CD4-positive, CD25-positive, alpha-beta regulatory T cell (primary cell): ENCODE data around the gene DLL1. TPM values are rescaled to one million over a fixed set of nuclear protein-coding genes. Genes with fewer than 3 reads are reported as not detected.

Experiments
- ATAC-seq, 2 donors: fragments of 150-1000 bp; cut with Tn5 transposase; one replicate each; pipeline ENCODE4 v1.10.0; 2021; ENCODE audit warnings: low read depth in 2 of 2, moderate number of reproducible peaks in 2 of 2, moderate library complexity in 1 of 2
- DNase-seq, 3 donors: peaks; one replicate each; pipeline versions ENCODE4 v3.0.0 to v3.0.0-alpha.2; 2012 to 2022; ENCODE audit warnings: mixed read lengths in 1 of 3
- H3K27ac ChIP-seq: one replicate; pipeline ENCODE4 v1.7.0; 2013; ENCODE audit warnings: mild to moderate bottlenecking, low read length; ENCODE audit not compliant: insufficient read depth, poor library complexity, severe bottlenecking
- H3K27me3 ChIP-seq: one replicate; pipeline ENCODE4 v1.7.0; 2013; ENCODE audit warnings: low read length; ENCODE audit not compliant: control insufficient read depth, insufficient read depth
- H3K36me3 ChIP-seq: one replicate; pipeline ENCODE4 v1.7.0; 2013; ENCODE audit warnings: mild to moderate bottlenecking, low read length, moderate library complexity; ENCODE audit not compliant: control insufficient read depth, insufficient read depth
- H3K4me1 ChIP-seq: 2 replicates; pipeline ENCODE4 v1.7.0; 2013; ENCODE audit warnings: mild to moderate bottlenecking, low read length; ENCODE audit not compliant: insufficient read depth, control insufficient read depth, poor library complexity, severe bottlenecking
- H3K4me3 ChIP-seq: one replicate; pipeline ENCODE4 v1.7.0; 2013; ENCODE audit warnings: low read depth, mild to moderate bottlenecking, low read length, moderate library complexity
- H3K9me3 ChIP-seq, 2 experiments: 1 replicate in 1 of 2; 2 replicates in 1 of 2; pipeline ENCODE4 v1.7.0; 2013; ENCODE audit warnings: low read length in 2 of 2, mild to moderate bottlenecking in 1 of 2, moderate library complexity in 1 of 2; ENCODE audit not compliant: control insufficient read depth in 2 of 2
- H3K27ac Mint-ChIP-seq, 3 donors: one replicate each; pipeline ENCODE4 v1.8.0; 2020 to 2022; ENCODE audit warnings: mild to moderate bottlenecking in 3 of 3, mixed read lengths in 3 of 3, moderate library complexity in 2 of 3
- H3K27me3 Mint-ChIP-seq: one replicate; pipeline ENCODE4 v1.8.0; 2022; ENCODE audit warnings: mild to moderate bottlenecking, mixed read lengths
- H3K36me3 Mint-ChIP-seq: one replicate; pipeline ENCODE4 v1.8.0; 2020; ENCODE audit warnings: mixed read lengths
- H3K4me1 Mint-ChIP-seq, 4 donors: one replicate each; pipeline ENCODE4 v1.8.0; 2020 to 2022; ENCODE audit warnings: mixed read lengths in 4 of 4, mild to moderate bottlenecking in 1 of 4
- H3K4me3 Mint-ChIP-seq, 4 donors: one replicate each; pipeline ENCODE4 v1.8.0; 2020 to 2022; ENCODE audit warnings: mild to moderate bottlenecking in 4 of 4, mixed read lengths in 4 of 4, moderate library complexity in 3 of 4
- H3K9me3 Mint-ChIP-seq, 7 donors: one replicate each; pipeline ENCODE4 v1.8.0; 2020 to 2022; ENCODE audit warnings: mixed read lengths in 7 of 7, mild to moderate bottlenecking in 3 of 7, moderate library complexity in 2 of 7
- polyA plus RNA-seq, 4 donors: library from polyadenylated mRNA; unstranded; fragments of 300-500 nt; fragmentation: Illumina TruSeq; gene quantifications; one replicate each; pipeline ENCODE4 v1.2.3, GENCODE V29; 2021
- total RNA-seq: library from RNA; stranded (reverse); gene quantifications from one replicate; pipeline ENCODE4 v1.2.3, GENCODE V29; 2022

The DLL1 gene
- total and polyA plus RNA-seq, 5 donors from 2014 or later: 0.28 to 1.1 (median 0.29) TPM; not detected in 2

GRCh38 chr6:170257376-170257775 is 33.5 kb downstream of the DLL1 start:
- H3K36me3 ChIP-seq: no peaks in the 10 kb centered on the region
- Mint-ChIP-seq H3K4me1 (no peaks in the 10 kb centered on the region), H3K27me3 (peaks cover 6% of the 10 kb centered on the region), H3K27ac (no peak overlapping the region), H3K36me3 (no peaks in the 10 kb centered on the region), H3K4me3 (no peak overlapping the region), H3K9me3 (peaks cover 0 to 1% (median 0%) of the 10 kb centered on the region in 7 donors)
- H3K27ac ChIP-seq: no peak overlapping the region
- H3K27me3 ChIP-seq: no peaks in the 10 kb centered on the region
- H3K4me3 ChIP-seq: no peak overlapping the region
- H3K4me1 ChIP-seq: no peaks in the 10 kb centered on the region
- H3K9me3 ChIP-seq: no peaks in the 10 kb centered on the region
- ATAC-seq (no peak), DNase-seq (no peak)

- Mint-ChIP-seq H3K36me3 (no peaks in the 10 kb centered on the region), H3K27me3 (peaks cover 6% of the 10 kb centered on the region), H3K9me3 (peaks cover 0 to 1% (median 0%) of the 10 kb centered on the region in 7 donors), H3K27ac (no peak overlapping the region), H3K4me1 (no peaks in the 10 kb centered on the region), H3K4me3 (no peak overlapping the region)
- Histone ChIP-seq H3K9me3 (no peaks in the 10 kb centered on the region), H3K4me1 (no peaks in the 10 kb centered on the region), H3K36me3 (no peaks in the 10 kb centered on the region), H3K27ac (no peak overlapping the region), H3K4me3 (no peak overlapping the region), H3K27me3 (no peaks in the 10 kb centered on the region)
- DNase-seq (no peak), ATAC-seq (no peak)
These were observed 34.2 kb downstream of the DLL1 start for GRCh38 chr6:170256641-170257040.

- ATAC-seq: no peak
- Mint-ChIP-seq H3K4me3 (no peak overlapping the region), H3K9me3 (peaks cover 0 to 1% (median 0%) of the 10 kb centered on the region in 7 donors), H3K36me3 (no peaks in the 10 kb centered on the region), H3K27ac (no peak overlapping the region), H3K27me3 (peaks cover 8% of the 10 kb centered on the region), H3K4me1 (no peaks in the 10 kb centered on the region)
- Histone ChIP-seq H3K4me1 (no peaks in the 10 kb centered on the region), H3K27ac (no peak overlapping the region), H3K27me3 (no peaks in the 10 kb centered on the region), H3K9me3 (no peaks in the 10 kb centered on the region), H3K4me3 (no peak overlapping the region), H3K36me3 (no peaks in the 10 kb centered on the region)
- no peak for DNase-seq
These were observed 35.3 kb downstream of the DLL1 start for GRCh38 chr6:170255426-170256125.

GRCh38 chr6:170254315-170255213 is 36.3 kb downstream of the DLL1 start:
- ATAC-seq (no peak), DNase-seq (no peak)
- no peaks in the 10 kb centered on the region for H3K36me3 ChIP-seq
- no peaks in the 10 kb centered on the region for H3K36me3 Mint-ChIP-seq
- H3K9me3 ChIP-seq: no peaks in the 10 kb centered on the region
- H3K4me1 Mint-ChIP-seq: no peaks in the 10 kb centered on the region
- H3K27me3 Mint-ChIP-seq: peaks cover 5% of the 10 kb centered on the region
- no peaks in the 10 kb centered on the region for H3K27me3 ChIP-seq
- no peak overlapping the region for H3K4me3 ChIP-seq
- H3K4me1 ChIP-seq: no peaks in the 10 kb centered on the region
- H3K27ac Mint-ChIP-seq: no peak overlapping the region
- H3K4me3 Mint-ChIP-seq: no peak overlapping the region
- H3K9me3 Mint-ChIP-seq: no peaks in the 10 kb centered on the region
- no peak overlapping the region for H3K27ac ChIP-seq

- Histone ChIP-seq H3K9me3 (no peaks in the 10 kb centered on the region), H3K36me3 (no peaks in the 10 kb centered on the region), H3K27me3 (no peaks in the 10 kb centered on the region), H3K4me3 (no peak overlapping the region), H3K27ac (no peak overlapping the region), H3K4me1 (no peaks in the 10 kb centered on the region)
- ATAC-seq: no peak
- Mint-ChIP-seq H3K4me3 (no peak overlapping the region), H3K9me3 (no peaks in the 10 kb centered on the region), H3K36me3 (no peaks in the 10 kb centered on the region), H3K27me3 (peaks cover 5% of the 10 kb centered on the region), H3K27ac (no peak overlapping the region), H3K4me1 (no peaks in the 10 kb centered on the region)
- no peak for DNase-seq
These were observed 37.0 kb downstream of the DLL1 start for GRCh38 chr6:170253910-170254269.

- DNase-seq: no peak
- Mint-ChIP-seq H3K4me1 (no peaks in the 10 kb centered on the region), H3K27ac (no peak overlapping the region), H3K36me3 (no peaks in the 10 kb centered on the region), H3K9me3 (no peaks in the 10 kb centered on the region), H3K27me3 (peaks cover 8% of the 10 kb centered on the region), H3K4me3 (no peak overlapping the region)
- no peaks in the 10 kb centered on the region for H3K27me3 ChIP-seq
- H3K4me1 ChIP-seq: no peaks in the 10 kb centered on the region
- H3K4me3 ChIP-seq: no peak overlapping the region
- no peaks in the 10 kb centered on the region for H3K36me3 ChIP-seq
- H3K9me3 ChIP-seq: no peaks in the 10 kb centered on the region
- H3K27ac ChIP-seq: no peak overlapping the region
- no peak for ATAC-seq
These were observed 37.5 kb downstream of the DLL1 start for GRCh38 chr6:170253226-170253909.

GRCh38 chr6:170251776-170252571 is 38.9 kb downstream of the DLL1 start:
- no peaks in the 10 kb centered on the region for H3K9me3 ChIP-seq
- DNase-seq: no peak

More at GRCh38 chr6:170251776-170252571, 38.9 kb downstream of the DLL1 start:
- no peak for ATAC-seq
- no peaks in the 10 kb centered on the region for H3K9me3 Mint-ChIP-seq
- no peak overlapping the region for H3K27ac Mint-ChIP-seq
- H3K4me1 Mint-ChIP-seq: no peaks in the 10 kb centered on the region
- peaks cover 13% of the 10 kb centered on the region for H3K27me3 Mint-ChIP-seq
- Histone ChIP-seq H3K4me3 (no peak overlapping the region), H3K27ac (no peak overlapping the region), H3K4me1 (no peaks in the 10 kb centered on the region), H3K36me3 (no peaks in the 10 kb centered on the region), H3K27me3 (no peaks in the 10 kb centered on the region)
- no peaks in the 10 kb centered on the region for H3K36me3 Mint-ChIP-seq
- no peak overlapping the region for H3K4me3 Mint-ChIP-seq
